DOHH2 (cell line): ENCODE data around the gene MSMB.

ENCODE experiments used
- H3F3A ChIP-seq: fragments of 200-600 bp; sonication (generic), shearing (Covaris generic); 2 replicates; pipeline ENCODE4 v1.6.0; 2016; ENCODE audit warnings: antibody characterized with exemption, mild to moderate bottlenecking; ENCODE audit not compliant: control insufficient read depth, insufficient read depth
- H3K27ac ChIP-seq: fragments of 200-600 bp; sonication (generic); 2 replicates; pipeline ENCODE4 v1.5.1; 2014; ENCODE audit warnings: low read depth, mild to moderate bottlenecking, low read length, moderate library complexity
- H3K27me3 ChIP-seq: fragments of 200-600 bp; sonication (generic); 2 replicates; pipeline ENCODE4 v1.6.1; 2014; ENCODE audit warnings: mild to moderate bottlenecking, low read length, mixed read lengths; ENCODE audit not compliant: control insufficient read depth
- H3K36me3 ChIP-seq: fragments of 200-600 bp; sonication (generic); 2 replicates; pipeline ENCODE4 v1.6.1; 2014; ENCODE audit warnings: mild to moderate bottlenecking, low read length, moderate library complexity, mixed read lengths; ENCODE audit not compliant: control insufficient read depth
- H3K4me1 ChIP-seq: fragments of 200-600 bp; sonication (generic); 2 replicates; pipeline ENCODE4 v1.6.1; 2014; ENCODE audit warnings: mild to moderate bottlenecking, low read length, mixed read lengths; ENCODE audit not compliant: control insufficient read depth
- H3K4me2 ChIP-seq: fragments of 200-600 bp; sonication (generic); 2 replicates; pipeline ENCODE4 v1.6.0; 2014; ENCODE audit warnings: mild to moderate bottlenecking, low read length, moderate library complexity
- H3K4me3 ChIP-seq: fragments of 200-600 bp; sonication (generic); 2 replicates; pipeline ENCODE4 v1.5.1; 2014; ENCODE audit warnings: mild to moderate bottlenecking, low read length, mixed read lengths
- H3K79me2 ChIP-seq: fragments of 200-600 bp; sonication (generic); 2 replicates; pipeline ENCODE4 v1.6.1; 2014; ENCODE audit warnings: mild to moderate bottlenecking, low read length, mixed read lengths; ENCODE audit not compliant: control insufficient read depth
- H3K9me2 ChIP-seq: fragments of 200-600 bp; sonication (generic); replicated peaks from 2 replicates; pipeline ENCODE4 v1.6.1; 2014; ENCODE audit warnings: mild to moderate bottlenecking, low read length, mixed read lengths; ENCODE audit not compliant: control insufficient read depth
- H3K9me3 ChIP-seq: fragments of 200-600 bp; sonication (generic); 2 replicates; pipeline ENCODE4 v1.6.1; 2014; ENCODE audit warnings: antibody characterized with exemption, low read length, mixed read lengths; ENCODE audit not compliant: control insufficient read depth, insufficient read depth
- H4K20me1 ChIP-seq: fragments of 200-600 bp; sonication (generic); 2 replicates; pipeline ENCODE4 v1.6.0; 2014; ENCODE audit warnings: low read depth, mild to moderate bottlenecking, antibody characterized with exemption, low read length, moderate library complexity; ENCODE audit not compliant: control insufficient read depth, insufficient read depth
- EZH2phosphoT487 ChIP-seq: fragments of 200-600 bp; sonication (generic); IDR thresholded peaks from 2 replicates; pipeline ENCODE4 v1.6.1; 2017; ENCODE audit warnings: borderline replicate concordance, mild to moderate bottlenecking, antibody characterized with exemption, low read length, moderate library complexity, mixed read lengths
- TF ChIP-seq, protein P1 (sequence below): fragments of 200-600 bp; sonication (generic); IDR thresholded peaks from one replicate; pipeline ENCODE4 v1.5.1; 2014; ENCODE audit warnings: antibody characterized with exemption, mild to moderate bottlenecking, low read depth, low read length; ENCODE audit not compliant: poor library complexity, severe bottlenecking

The MSMB gene

GRCh38 chr10:46092524-46093081 is 46.5 kb upstream of the MSMB start:
- H3K9me2 ChIP-seq: no peaks in the 10 kb centered on the region
- no peaks in the 10 kb centered on the region for H3F3A ChIP-seq
- H3K27ac ChIP-seq: no peak overlapping the region
- no peaks in the 10 kb centered on the region for H3K27me3 ChIP-seq
- no peaks in the 10 kb centered on the region for H3K9me3 ChIP-seq
- TF ChIP-seq, protein P1, sequence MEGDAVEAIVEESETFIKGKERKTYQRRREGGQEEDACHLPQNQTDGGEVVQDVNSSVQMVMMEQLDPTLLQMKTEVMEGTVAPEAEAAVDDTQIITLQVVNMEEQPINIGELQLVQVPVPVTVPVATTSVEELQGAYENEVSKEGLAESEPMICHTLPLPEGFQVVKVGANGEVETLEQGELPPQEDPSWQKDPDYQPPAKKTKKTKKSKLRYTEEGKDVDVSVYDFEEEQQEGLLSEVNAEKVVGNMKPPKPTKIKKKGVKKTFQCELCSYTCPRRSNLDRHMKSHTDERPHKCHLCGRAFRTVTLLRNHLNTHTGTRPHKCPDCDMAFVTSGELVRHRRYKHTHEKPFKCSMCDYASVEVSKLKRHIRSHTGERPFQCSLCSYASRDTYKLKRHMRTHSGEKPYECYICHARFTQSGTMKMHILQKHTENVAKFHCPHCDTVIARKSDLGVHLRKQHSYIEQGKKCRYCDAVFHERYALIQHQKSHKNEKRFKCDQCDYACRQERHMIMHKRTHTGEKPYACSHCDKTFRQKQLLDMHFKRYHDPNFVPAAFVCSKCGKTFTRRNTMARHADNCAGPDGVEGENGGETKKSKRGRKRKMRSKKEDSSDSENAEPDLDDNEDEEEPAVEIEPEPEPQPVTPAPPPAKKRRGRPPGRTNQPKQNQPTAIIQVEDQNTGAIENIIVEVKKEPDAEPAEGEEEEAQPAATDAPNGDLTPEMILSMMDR: no peak
- peak overlapping the region; percentile 41 for H3K4me2 ChIP-seq
- peaks cover 30% of the 10 kb centered on the region for H3K4me1 ChIP-seq
- no peaks in the 10 kb centered on the region for H4K20me1 ChIP-seq
- H3K4me3 ChIP-seq: peak overlapping the region; percentile 4; the same call in 1 of the 2 replicates
- no peaks in the 10 kb centered on the region for H3K36me3 ChIP-seq
- H3K79me2 ChIP-seq: no peaks in the 10 kb centered on the region

DNA sequence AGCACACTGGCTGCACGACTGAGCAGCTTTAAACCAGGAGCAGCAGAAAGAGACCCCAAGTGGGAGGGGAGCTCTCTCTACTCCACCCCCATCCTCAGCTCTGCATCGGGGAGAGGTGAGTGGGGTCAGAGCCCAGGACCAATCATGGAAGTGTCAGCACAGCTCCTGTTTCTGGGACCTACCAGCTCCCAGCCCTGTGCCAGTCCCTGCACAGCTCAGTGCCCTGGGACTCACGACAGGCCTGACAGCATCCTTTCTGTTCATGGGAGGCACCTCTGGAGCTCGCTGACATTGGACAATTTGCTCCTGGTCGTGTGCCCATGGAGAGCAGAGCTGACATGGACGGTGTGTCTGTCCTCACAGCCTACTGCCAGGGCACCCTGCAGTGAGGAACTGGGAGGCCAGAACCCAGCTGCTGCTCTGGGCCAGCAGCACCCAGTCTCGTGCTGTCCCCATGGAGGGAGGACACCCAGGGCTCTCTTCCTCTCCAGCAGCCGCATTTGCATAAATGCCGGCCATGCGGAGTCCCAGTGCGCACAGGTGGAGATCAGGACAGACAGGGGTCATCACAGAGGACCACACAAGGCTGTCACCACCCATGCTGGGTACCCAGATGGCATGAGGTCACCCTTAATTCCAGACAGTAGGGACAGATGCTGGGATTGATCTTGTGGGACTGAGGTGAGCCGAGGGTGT is 45.9 kb upstream of the MSMB start:
- Histone ChIP-seq H3K9me3 (no peaks in the 10 kb centered on the region), H3K9me2 (no peaks in the 10 kb centered on the region), H4K20me1 (no peaks in the 10 kb centered on the region), H3K36me3 (no peaks in the 10 kb centered on the region), H3K79me2 (no peaks in the 10 kb centered on the region), H3K27me3 (no peaks in the 10 kb centered on the region), H3K27ac (no peak overlapping the region), H3K4me1 (peaks cover 28% of the 10 kb centered on the region), H3K4me3 (peak overlapping the region; percentile 13; the same call in 1 of the 2 replicates), H3F3A (no peaks in the 10 kb centered on the region), H3K4me2 (peak overlapping the region; percentile 41)
- TF ChIP-seq, protein P1: no peak
- TF ChIP-seq EZH2phosphoT487: no peak

GRCh38 chr10:46091080-46091827 is 45.2 kb upstream of the MSMB start:
- Histone ChIP-seq H3K79me2 (no peaks in the 10 kb centered on the region), H3K27ac (no peak overlapping the region), H3K36me3 (no peaks in the 10 kb centered on the region), H3F3A (no peaks in the 10 kb centered on the region), H3K9me2 (no peaks in the 10 kb centered on the region), H3K27me3 (no peaks in the 10 kb centered on the region), H4K20me1 (no peaks in the 10 kb centered on the region), H3K9me3 (no peaks in the 10 kb centered on the region), H3K4me2 (peak overlapping the region; percentile 41), H3K4me1 (peaks cover 23% of the 10 kb centered on the region), H3K4me3 (no peak overlapping the region)
- no peak for TF ChIP-seq EZH2phosphoT487
- TF ChIP-seq, protein P1: no peak
